Ishikawa (cell line): ENCODE results near the gene ITGA11.

ENCODE experiments used
- EGR1 ChIP-seq: IDR thresholded peaks from 2 replicates; pipeline ENCODE4 v1.6.1; 2012
- EP300 ChIP-seq: IDR thresholded peaks from 2 replicates; pipeline ENCODE4 v1.6.1; 2012; ENCODE audit warnings: borderline replicate concordance
- MAX ChIP-seq: IDR thresholded peaks from 2 replicates; pipeline ENCODE4 v1.6.1; 2012
- RAD21 ChIP-seq: IDR thresholded peaks from 2 replicates; pipeline ENCODE4 v1.6.1; 2012; ENCODE audit warnings: low read depth
- YY1 ChIP-seq: IDR thresholded peaks from 2 replicates; pipeline ENCODE4 v1.6.1; 2012; ENCODE audit warnings: low read depth

GRCh38 chr15:68289621-68290352 lies 142.2 kb downstream of the ITGA11 start:
- TF ChIP-seq EGR1: no peak
- TF ChIP-seq EP300: no peak
- no peak for TF ChIP-seq MAX
- TF ChIP-seq RAD21: no peak
- no peak for TF ChIP-seq YY1
